K562 (cell line): Measurements from ENCODE around the gene DIS3L. TPM values are rescaled to one million over a fixed set of nuclear protein-coding genes. Genes with fewer than 3 reads are reported as not detected.

Experiments
- ATAC-seq: fragments of 200-7000 bp; cut with Tn5 transposase; 3 replicates; pipeline ENCODE4 v1.9.1; 2020; ENCODE audit warnings: moderate library complexity
- BruUV-seq: library from RNA; stranded (reverse); fragments of 400-500 nt; replicated peaks from 2 replicates; lab custom pipeline; 2021; lab: Mats Ljungman, UMichigan
- CTCF ChIA-PET: fragments of 300-600 bp; formaldehyde crosslinking; extraction: SDS; loops from one replicate; lab custom pipeline; 2021; ENCODE audit warnings: low intra/inter-chr PET ratio; lab: Yijun Ruan, JAX
- POLR2A ChIA-PET: fragments of 300-600, 350-650 bp; sonication (Branson Sonifier 250); formaldehyde crosslinking; extraction: SDS; loops from one replicate; lab custom pipeline; 2021; ENCODE audit warnings: antibody characterized with exemption, inconsistent platforms; lab: Yijun Ruan, JAX
- DNase-seq, 4 experiments: peaks; one replicate each; pipeline versions ENCODE4 v3.0.0 to v3.0.0-alpha.2; 2011 to 2018; ENCODE audit warnings: low spot score in 3 of 4, mixed read lengths in 3 of 4; ENCODE audit errors: extremely low read depth in 1 of 4
- FAIRE-seq: peaks from 2 replicates; lab custom pipeline; 2011; peaks lifted over from hg19 to GRCh38; lab: Jason Lieb, UNC
- H2AFZ ChIP-seq: 2 replicates; pipeline ENCODE4 v1.6.0; 2011; ENCODE audit warnings: low read depth, low read length, control low read depth, inconsistent platforms
- H3K27ac ChIP-seq: fragments of 200-600 bp; 3 replicates; pipeline ENCODE4 v1.8.0; 2011; ENCODE audit warnings: low read depth, mild to moderate bottlenecking, control low read depth, inconsistent platforms, low read length, moderate library complexity, mixed read lengths; ENCODE audit errors: extremely low read depth
- H3K27me3 ChIP-seq, 2 experiments: fragments of 300-600 bp in 1 of 2; 2 replicates in 1 of 2; 3 replicates in 1 of 2; pipeline versions ENCODE4 v1.6.0 to v1.8.0; 2011; ENCODE audit warnings: inconsistent platforms in 2 of 2, low read length in 2 of 2, mild to moderate bottlenecking in 1 of 2, mixed read lengths in 1 of 2, moderate library complexity in 1 of 2; ENCODE audit not compliant: control insufficient read depth in 2 of 2, insufficient read depth in 2 of 2
- H3K36me3 ChIP-seq: fragments of 300-600 bp; 3 replicates; pipeline ENCODE4 v1.8.0; 2011; ENCODE audit warnings: mild to moderate bottlenecking, low read length, inconsistent platforms; ENCODE audit not compliant: control insufficient read depth, insufficient read depth
- H3K4me1 ChIP-seq, 2 experiments: fragments of 200-600 bp in 1 of 2; replicated peaks in 1 of 2; 2 replicates in 1 of 2; 3 replicates in 1 of 2; pipeline versions ENCODE4 v1.5.1 to v1.8.0; 2011; ENCODE audit warnings: inconsistent platforms in 2 of 2, low read length in 2 of 2, mild to moderate bottlenecking in 1 of 2, mixed read lengths in 1 of 2, moderate library complexity in 1 of 2; ENCODE audit not compliant: control insufficient read depth in 2 of 2, insufficient read depth in 2 of 2
- H3K4me2 ChIP-seq: 2 replicates; pipeline ENCODE4 v1.6.1; 2011; ENCODE audit warnings: low read length, control low read depth, inconsistent platforms, mixed read lengths; ENCODE audit not compliant: insufficient read depth
- H3K4me3 ChIP-seq: fragments of 200-600 bp; sonication (generic), shearing (Covaris generic); 2 replicates; pipeline ENCODE4 v1.5.1; 2016; ENCODE audit warnings: control low read depth, inconsistent platforms
- H3K79me2 ChIP-seq: fragments of 200-600 bp; 3 replicates; pipeline ENCODE4 v1.8.0; 2011; ENCODE audit warnings: low read length, inconsistent platforms; ENCODE audit not compliant: control insufficient read depth, insufficient read depth
- H3K9ac ChIP-seq, 2 experiments: 2 replicates each; pipeline versions ENCODE4 v1.6.0 to v1.6.1; 2011; ENCODE audit warnings: low read depth in 2 of 2, low read length in 2 of 2, control low read depth in 1 of 2, inconsistent platforms in 1 of 2, mild to moderate bottlenecking in 1 of 2, mixed read lengths in 1 of 2; ENCODE audit not compliant: insufficient read depth in 1 of 2
- H3K9me1 ChIP-seq: one replicate; pipeline ENCODE4 v1.6.0; 2011; ENCODE audit warnings: inconsistent platforms, mild to moderate bottlenecking, low read length, moderate library complexity; ENCODE audit not compliant: control insufficient read depth, insufficient read depth
- H3K9me3 ChIP-seq: replicated peaks from 2 replicates; pipeline ENCODE4 v1.5.1; 2011; ENCODE audit warnings: low read depth, low read length, inconsistent platforms; ENCODE audit not compliant: control insufficient read depth, insufficient read depth
- H4K20me1 ChIP-seq: replicated peaks from 2 replicates; pipeline ENCODE4 v1.6.1; 2011; ENCODE audit warnings: low read length, inconsistent platforms, mixed read lengths; ENCODE audit not compliant: control insufficient read depth, insufficient read depth
- E2F8 ChIP-seq: fragments of 450-650 bp; IDR thresholded peaks from 2 replicates; pipeline ENCODE4 v1.7.1; 2018; ENCODE audit warnings: mild to moderate bottlenecking, low read depth; ENCODE audit not compliant: partially characterized antibody
- POLR2AphosphoS5 ChIP-seq: IDR thresholded peaks from 2 replicates; pipeline ENCODE4 v1.6.1; 2011; ENCODE audit warnings: mild to moderate bottlenecking, low read depth, low read length, moderate library complexity; ENCODE audit not compliant: control insufficient read depth, insufficient read depth
- ZBTB9 ChIP-seq: fragments of 450-650 bp; formaldehyde crosslinking; IDR thresholded peaks from 2 replicates; pipeline ENCODE4 v1.4.0; 2020; ENCODE audit warnings: mild to moderate bottlenecking, moderate library complexity
- WGBS: fragments of 100-300 bp; shearing (Covaris generic); methylation state at CpG from one replicate; pipeline ENCODE4 v1.1.6; 2016; ENCODE audit warnings: low coverage, mixed read lengths; ENCODE audit not compliant: insufficient coverage; ENCODE audit errors: missing lambda C conversion rate; 5-methylcytosine and 5-hydroxymethylcytosine counted together
- in situ Hi-C: fragments of 300-500 bp; cut with MboI; formaldehyde crosslinking; loops from 4 replicates; pipeline ENCODE4 v1.15.0; 2018; ENCODE audit warnings: inconsistent platforms, mixed read lengths
- intact Hi-C: fragments of 100-400 bp; cut with micrococcal nuclease; formaldehyde crosslinking; loops from 2 replicates; pipeline ENCODE4 v1.14.2; 2022
- polyA plus RNA-seq, 8 experiments: library from polyadenylated mRNA; depleted of rRNA in 4 of 8; stranded (reverse) in 5 of 8; unstranded in 3 of 8; fragments of >200 nt; fragmentation: Nextera tagmentation in 2 of 8; fragmentation: Illumina TruSeq in 1 of 8; extraction: Ambion mirVana in 2 of 8; extraction: Trizol in 1 of 8; gene quantifications; 2 replicates each; pipeline versions ENCODE4 v1.2.1 to v1.2.3, GENCODE V29; 2011 to 2014; ENCODE audit warnings: inconsistent platforms in 1 of 8, missing spikeins in 1 of 8
- total RNA-seq, 7 experiments: library from RNA; depleted of rRNA in 6 of 7; stranded (reverse); fragments of >200 nt in 6 of 7; fragmentation: Illumina TruSeq in 2 of 7; extraction: Trizol in 2 of 7; gene quantifications; 2 replicates each; pipeline versions ENCODE4 v1.2.1 to v1.2.3, GENCODE V29; 2011 to 2021; ENCODE audit warnings: low replicate concordance in 1 of 7

DIS3L gene
- total and polyA plus RNA-seq, 9 of the 15 experiments (the other 6 are each of a cell fraction or from before 2014, with no cell fraction given), result 5.9 to 34.6 (median 16.9) TPM

- TF ChIP-seq E2F8 (no peak), POLR2AphosphoS5 (peak; percentile 49; the same call in 1 of the 2 replicates)
These were observed 1.4 kb upstream of the DIS3L start (continued) for GRCh38 chr15:66291816-66292570.

- ChIA-PET CTCF (no interaction called here), POLR2A (interaction anchor here (0.6 to 0.7 kb wide), 4 partner anchors 23 to 415 kb away, joined by 3 to 4 read pairs (median 4); no protein-coding TSS in a partner anchor)
- DNase-seq (no peak), FAIRE-seq (no peak), ATAC-seq (no peak)
- TSS peak; percentile 71 for BruUV-seq
- no peaks in the 10 kb centered on the region for H3K9me3 ChIP-seq
- peak overlapping the region; percentile 45 for H3K4me3 ChIP-seq
- peaks cover 22% of the 10 kb centered on the region for H3K79me2 ChIP-seq
- in situ Hi-C loops (no loop called here), intact Hi-C loops (loop anchor here (5.0 kb wide), 1 partner anchor 205 kb away; the partner anchor contains the start of gene SNAPC5)
- peak overlapping the region; percentile 91 for H2AFZ ChIP-seq
- H4K20me1 ChIP-seq, result peaks cover 3% of the 10 kb centered on the region; the same call in 1 of the 2 replicates
- 11% methylated on average over 19 of the region's 22 CpGs for WGBS
- H3K27ac ChIP-seq, result peak overlapping the region; percentile 82
- H3K9me1 ChIP-seq, result no peaks in the 10 kb centered on the region
- H3K27me3 ChIP-seq, result no peaks in the 10 kb centered on the region
- peak overlapping the region; percentile 96 for H3K4me2 ChIP-seq
- H3K36me3 ChIP-seq, result peaks cover 14% of the 10 kb centered on the region
- H3K9ac ChIP-seq, result peak overlapping the region; percentile 85 to 97
- peaks cover 17 to 20% of the 10 kb centered on the region in 2 experiments for H3K4me1 ChIP-seq
- no peak for TF ChIP-seq ZBTB9 (CRISPR knock-in tag)
These were observed 573 bp upstream of the DIS3L start for GRCh38 chr15:66292571-66293418.
